ENCODE data around the gene GNPNAT1. TPM values are rescaled to one million over a fixed set of nuclear protein-coding genes. Genes with fewer than 3 reads are reported as not detected.

GNPNAT1 gene
- total RNA-seq = 30.0 and 36.6 TPM in 2 replicates

DNA sequence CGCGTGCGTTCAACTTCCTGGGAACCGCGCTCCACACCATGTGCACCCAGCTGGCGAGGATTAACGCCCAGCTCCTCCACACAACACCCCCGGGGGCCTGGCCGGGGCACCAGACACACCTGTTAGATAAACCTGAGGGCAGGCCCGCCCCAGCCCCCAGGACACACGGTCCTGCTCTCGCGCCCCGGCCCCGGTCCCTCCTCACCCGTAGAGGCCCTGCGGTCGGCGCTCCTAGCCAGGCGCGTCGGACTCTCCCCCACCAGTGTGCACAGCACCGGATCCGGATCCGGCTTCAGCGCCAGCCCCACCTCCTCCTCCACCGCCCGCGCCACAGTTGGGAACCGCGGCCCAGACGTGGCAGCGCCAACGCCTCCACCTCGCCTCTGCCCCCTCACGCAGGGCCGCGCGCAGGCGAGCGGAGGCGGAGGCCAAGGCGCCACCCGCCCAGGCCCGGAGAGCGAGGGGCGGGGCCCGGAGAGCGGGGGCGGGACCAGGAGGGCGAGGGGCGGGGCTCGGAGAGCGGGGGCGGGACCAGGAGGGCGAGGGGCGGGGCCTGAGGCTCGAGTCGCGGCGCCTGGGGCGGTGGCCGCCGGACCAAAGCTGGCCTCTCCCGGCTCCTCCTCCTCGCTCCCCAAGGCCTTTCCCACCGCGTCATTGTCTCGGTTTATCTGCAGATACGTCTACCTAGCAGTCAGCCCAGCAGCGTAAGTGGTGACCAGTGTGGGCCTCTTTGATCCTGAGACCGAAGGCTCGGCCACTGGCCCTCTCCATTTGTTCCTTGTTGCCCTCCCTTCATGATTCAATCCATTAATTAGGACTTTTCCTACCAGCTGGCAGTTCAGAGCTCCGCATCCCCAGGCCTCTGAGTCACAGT lies at the start of gene GNPNAT1:
TSS of gene GNPNAT1 (minus strand) at position 385 of the 874 bp plus-strand sequence. CDS start 6,957 bp downstream, outside the sequence.

DNA sequence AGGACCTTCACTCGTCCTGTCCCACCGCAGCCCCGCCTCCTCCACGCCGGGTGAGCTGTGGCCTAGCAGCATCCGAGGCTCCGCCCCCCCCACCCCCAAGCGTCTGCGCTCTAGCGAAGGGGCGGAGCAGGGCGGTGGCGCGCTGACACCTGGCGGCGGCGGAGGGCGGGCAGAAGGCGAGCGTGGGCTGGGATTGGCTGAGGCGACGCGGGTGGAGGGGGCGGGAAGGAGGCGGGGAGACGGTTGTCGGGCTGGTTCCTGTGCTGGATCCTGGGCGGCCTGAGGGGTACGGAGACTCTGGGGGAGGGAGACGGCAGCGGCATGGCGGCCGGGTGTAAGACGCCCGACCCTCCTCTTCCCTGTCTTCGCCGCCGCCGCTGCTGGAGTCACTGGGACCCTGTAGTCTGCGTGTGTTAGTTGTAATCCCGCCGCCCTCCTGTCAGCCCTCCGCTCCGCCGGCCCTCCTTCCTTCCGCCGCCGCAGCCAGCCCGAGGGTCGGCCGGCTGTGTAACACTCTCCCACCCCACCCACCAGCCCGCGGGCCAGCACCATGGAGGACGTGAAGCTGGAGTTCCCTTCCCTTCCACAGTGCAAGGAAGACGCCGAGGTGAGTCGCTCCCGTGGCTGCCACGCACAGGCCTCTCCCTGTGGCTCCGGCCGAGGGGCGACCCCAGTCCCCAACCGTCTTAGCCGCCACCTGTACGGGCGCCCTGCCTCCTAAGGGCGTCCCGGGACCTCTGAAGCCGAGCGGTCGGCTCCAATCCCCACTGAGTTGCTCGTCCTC lies 61.3 kb downstream of the GNPNAT1 start, which contains the start of gene STYX:
TSS of gene STYX (plus strand) at position 242 of the 784 bp plus-strand sequence. CDS start at position 551, 309 bp downstream.

Other genes with a start within 250 kb of the GNPNAT1 start
- gene TXNDC16, start 239.1 kb downstream of the GNPNAT1 start, total RNA-seq = 2.5 and 3.3 TPM in 2 replicates
- gene GPR137C, start 238.8 kb downstream of the GNPNAT1 start, total RNA-seq = 0.45 and 0.94 TPM in 2 replicates
- 29.6 and 67.1 TPM in 2 replicates for gene ERO1A, start 96.0 kb downstream of the GNPNAT1 start, total RNA-seq
- 100 and 101 TPM in 2 replicates for gene PSMC6, start 84.4 kb downstream of the GNPNAT1 start, total RNA-seq
- gene STYX, start 61.4 kb downstream of the GNPNAT1 start, total RNA-seq = 12.8 and 14.8 TPM in 2 replicates
- 91.8 and 134 TPM in 2 replicates for gene FERMT2, start 159.4 kb upstream of the GNPNAT1 start, total RNA-seq

Measured in endothelial cell of coronary artery (primary cell).